WTC11 (cell line): ENCODE data around the gene WDFY4. TPM values are rescaled to one million over a fixed set of nuclear protein-coding genes. Genes with fewer than 3 reads are reported as not detected.

Experiments used
- ATAC-seq: fragments of 200-7000 bp; cut with Tn5 transposase; 2 replicates; pipeline ENCODE4 v1.10.0; 2021; ENCODE audit warnings: mild to moderate bottlenecking, moderate library complexity
- CTCF ChIA-PET: fragments of 300-600 bp; sonication (Branson Sonifier 250); formaldehyde crosslinking; loops from one replicate; lab custom pipeline; 2021; ENCODE audit warnings: antibody characterized with exemption; lab: Charles Lee
- POLR2A ChIA-PET: fragments of 350-600 bp; sonication (Branson Sonifier 250); formaldehyde crosslinking; loops from one replicate; lab custom pipeline; 2021; ENCODE audit warnings: antibody characterized with exemption; lab: Charles Lee
- DNase-seq: peaks from one replicate; pipeline ENCODE4 v3.0.0; 2021; ENCODE audit warnings: low spot score
- H3K27ac Mint-ChIP-seq: 2 replicates; pipeline ENCODE4 v1.8.0; 2021; ENCODE audit warnings: mixed read lengths
- H3K27me3 Mint-ChIP-seq: 2 replicates; pipeline ENCODE4 v1.8.0; 2021; ENCODE audit warnings: low read depth, mild to moderate bottlenecking, moderate library complexity, mixed read lengths
- H3K36me3 Mint-ChIP-seq: 2 replicates; pipeline ENCODE4 v1.8.0; 2021; ENCODE audit warnings: mixed read lengths
- H3K4me1 Mint-ChIP-seq: 2 replicates; pipeline ENCODE4 v1.8.0; 2022; ENCODE audit warnings: mixed read lengths
- H3K4me3 Mint-ChIP-seq: 2 replicates; pipeline ENCODE4 v1.8.0; 2021; ENCODE audit warnings: mild to moderate bottlenecking, moderate library complexity, mixed read lengths
- H3K9me3 Mint-ChIP-seq: 2 replicates; pipeline ENCODE4 v1.8.0; 2021; ENCODE audit warnings: mixed read lengths
- ESRRA ChIP-seq: sonication (generic); formaldehyde crosslinking; IDR thresholded peaks from 2 replicates; pipeline ENCODE4 v1.8.1; 2022; ENCODE audit warnings: mild to moderate bottlenecking, missing genetic modification reagents, borderline replicate concordance
- MXD4 ChIP-seq: fragments of 250-450 bp; sonication (Bioruptor Pico); IDR thresholded peaks from 2 replicates; pipeline ENCODE4 v1.8.0; 2021; ENCODE audit warnings: mild to moderate bottlenecking, moderate library complexity, borderline replicate concordance
- MYBL2 ChIP-seq: sonication (generic); formaldehyde crosslinking; IDR thresholded peaks from 2 replicates; pipeline ENCODE4 v1.8.1; 2023; ENCODE audit warnings: mild to moderate bottlenecking, moderate library complexity, missing genetic modification reagents
- NR1H2 ChIP-seq: sonication (generic); formaldehyde crosslinking; IDR thresholded peaks from 2 replicates; pipeline ENCODE4 v1.9.0; 2021; ENCODE audit warnings: mild to moderate bottlenecking, moderate library complexity, missing genetic modification reagents
- NR3C1 ChIP-seq: sonication (generic); formaldehyde crosslinking; conservative IDR thresholded peaks from 2 replicates; pipeline ENCODE4 v1.8.1; 2023; ENCODE audit warnings: low read depth, mild to moderate bottlenecking, missing genetic modification reagents
- PRRX2 ChIP-seq: fragments of 250-450 bp; sonication (Bioruptor Pico); IDR thresholded peaks from 2 replicates; pipeline ENCODE4 v1.8.0; 2021; ENCODE audit warnings: mild to moderate bottlenecking
- ZNF423 ChIP-seq: fragments of 250-450 bp; sonication (Bioruptor Pico); IDR thresholded peaks from 2 replicates; pipeline ENCODE4 v2.1.2; 2022; ENCODE audit warnings: mild to moderate bottlenecking, moderate library complexity
- ZNF671 ChIP-seq: fragments of 250-450 bp; sonication (Bioruptor Pico); IDR thresholded peaks from 2 replicates; pipeline ENCODE4 v1.8.0; 2021; ENCODE audit warnings: mild to moderate bottlenecking
- total RNA-seq: library from RNA; stranded (reverse); gene quantifications from 3 replicates; pipeline ENCODE4 v1.2.3, GENCODE V29; 2021
- TF ChIP-seq, protein P1 (sequence below): sonication (generic); formaldehyde crosslinking; IDR thresholded peaks from 2 replicates; pipeline ENCODE4 v1.8.1; 2022; ENCODE audit warnings: mild to moderate bottlenecking, missing genetic modification reagents, moderate library complexity, borderline replicate concordance
- TF ChIP-seq, protein P2 (sequence below): sonication (generic); formaldehyde crosslinking; IDR thresholded peaks from 2 replicates; pipeline ENCODE4 v1.8.1; 2022; ENCODE audit warnings: mild to moderate bottlenecking, moderate library complexity, missing genetic modification reagents
- TF ChIP-seq, protein P3 (sequence below): sonication (generic); formaldehyde crosslinking; conservative IDR thresholded peaks from 2 replicates; pipeline ENCODE4 v1.8.1; 2023; ENCODE audit warnings: mild to moderate bottlenecking, low read depth, missing genetic modification reagents, moderate library complexity
- TF ChIP-seq, protein P4 (sequence below): fragments of 250-450 bp; sonication (Bioruptor Pico); IDR thresholded peaks from 2 replicates; pipeline ENCODE4 v1.9.0; 2021; ENCODE audit warnings: mild to moderate bottlenecking
- TF ChIP-seq, protein P5 (sequence below): sonication (generic); formaldehyde crosslinking; IDR thresholded peaks from 2 replicates; pipeline ENCODE4 v1.8.0; 2022; ENCODE audit warnings: mild to moderate bottlenecking, missing genetic modification reagents
- TF ChIP-seq, protein P6 (sequence below): sonication (generic); formaldehyde crosslinking; IDR thresholded peaks from 2 replicates; pipeline ENCODE4 v1.8.1; 2022; ENCODE audit warnings: missing genetic modification reagents, borderline replicate concordance
- TF ChIP-seq, protein P7 (sequence below): fragments of 200-600 bp; IDR thresholded peaks from 2 replicates; pipeline ENCODE4 v1.8.0; 2022; ENCODE audit warnings: antibody characterized with exemption
- TF ChIP-seq, protein P8 (sequence below): sonication (generic); formaldehyde crosslinking; IDR thresholded peaks from 2 replicates; pipeline ENCODE4 v1.8.1; 2023; ENCODE audit warnings: mild to moderate bottlenecking, missing genetic modification reagents, moderate library complexity
- TF ChIP-seq, protein P9 (sequence below): sonication (generic); formaldehyde crosslinking; IDR thresholded peaks from 2 replicates; pipeline ENCODE4 v1.8.0; 2022; ENCODE audit warnings: mild to moderate bottlenecking, missing genetic modification reagents
- TF ChIP-seq, protein P10 (sequence below): sonication (generic); formaldehyde crosslinking; IDR thresholded peaks from 2 replicates; pipeline ENCODE4 v1.8.1; 2023; ENCODE audit warnings: mild to moderate bottlenecking, missing genetic modification reagents, moderate library complexity
- TF ChIP-seq, protein P11 (sequence below): fragments of 250-450 bp; sonication (Bioruptor Pico); IDR thresholded peaks from 2 replicates; pipeline ENCODE4 v2.1.2; 2022; ENCODE audit warnings: mild to moderate bottlenecking, moderate library complexity

WDFY4 gene
- total RNA-seq, 1 experiment from 2014 or later, result 0.13 TPM

DNA sequence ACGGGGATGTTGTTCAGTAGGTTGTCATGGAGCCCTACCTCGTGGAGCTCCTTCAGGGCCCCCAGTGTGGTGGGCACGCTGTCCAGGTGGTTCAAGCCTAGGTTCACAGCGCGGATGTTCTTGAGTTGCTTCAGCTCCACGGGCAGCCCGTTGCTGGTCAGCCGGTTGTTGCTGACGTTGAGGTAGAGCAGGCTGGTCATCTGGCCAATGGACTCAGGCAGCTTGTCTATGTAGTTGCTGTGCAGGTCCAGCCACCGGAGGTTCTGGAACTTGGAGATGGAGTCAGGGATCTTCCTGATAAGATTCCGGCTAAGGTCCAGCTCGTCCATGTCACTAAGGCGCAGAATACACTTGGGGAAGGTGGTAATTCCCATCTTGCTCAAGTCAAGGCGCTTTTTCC, 229.0 kb downstream of the WDFY4 start (continued):
- TF ChIP-seq, protein P1, sequence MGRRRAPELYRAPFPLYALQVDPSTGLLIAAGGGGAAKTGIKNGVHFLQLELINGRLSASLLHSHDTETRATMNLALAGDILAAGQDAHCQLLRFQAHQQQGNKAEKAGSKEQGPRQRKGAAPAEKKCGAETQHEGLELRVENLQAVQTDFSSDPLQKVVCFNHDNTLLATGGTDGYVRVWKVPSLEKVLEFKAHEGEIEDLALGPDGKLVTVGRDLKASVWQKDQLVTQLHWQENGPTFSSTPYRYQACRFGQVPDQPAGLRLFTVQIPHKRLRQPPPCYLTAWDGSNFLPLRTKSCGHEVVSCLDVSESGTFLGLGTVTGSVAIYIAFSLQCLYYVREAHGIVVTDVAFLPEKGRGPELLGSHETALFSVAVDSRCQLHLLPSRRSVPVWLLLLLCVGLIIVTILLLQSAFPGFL, result no peak
- TF ChIP-seq, protein P2, sequence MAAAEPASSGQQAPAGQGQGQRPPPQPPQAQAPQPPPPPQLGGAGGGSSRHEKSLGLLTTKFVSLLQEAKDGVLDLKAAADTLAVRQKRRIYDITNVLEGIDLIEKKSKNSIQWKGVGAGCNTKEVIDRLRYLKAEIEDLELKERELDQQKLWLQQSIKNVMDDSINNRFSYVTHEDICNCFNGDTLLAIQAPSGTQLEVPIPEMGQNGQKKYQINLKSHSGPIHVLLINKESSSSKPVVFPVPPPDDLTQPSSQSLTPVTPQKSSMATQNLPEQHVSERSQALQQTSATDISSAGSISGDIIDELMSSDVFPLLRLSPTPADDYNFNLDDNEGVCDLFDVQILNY (CRISPR knock-in tag), result no peak
- TF ChIP-seq, protein P3, sequence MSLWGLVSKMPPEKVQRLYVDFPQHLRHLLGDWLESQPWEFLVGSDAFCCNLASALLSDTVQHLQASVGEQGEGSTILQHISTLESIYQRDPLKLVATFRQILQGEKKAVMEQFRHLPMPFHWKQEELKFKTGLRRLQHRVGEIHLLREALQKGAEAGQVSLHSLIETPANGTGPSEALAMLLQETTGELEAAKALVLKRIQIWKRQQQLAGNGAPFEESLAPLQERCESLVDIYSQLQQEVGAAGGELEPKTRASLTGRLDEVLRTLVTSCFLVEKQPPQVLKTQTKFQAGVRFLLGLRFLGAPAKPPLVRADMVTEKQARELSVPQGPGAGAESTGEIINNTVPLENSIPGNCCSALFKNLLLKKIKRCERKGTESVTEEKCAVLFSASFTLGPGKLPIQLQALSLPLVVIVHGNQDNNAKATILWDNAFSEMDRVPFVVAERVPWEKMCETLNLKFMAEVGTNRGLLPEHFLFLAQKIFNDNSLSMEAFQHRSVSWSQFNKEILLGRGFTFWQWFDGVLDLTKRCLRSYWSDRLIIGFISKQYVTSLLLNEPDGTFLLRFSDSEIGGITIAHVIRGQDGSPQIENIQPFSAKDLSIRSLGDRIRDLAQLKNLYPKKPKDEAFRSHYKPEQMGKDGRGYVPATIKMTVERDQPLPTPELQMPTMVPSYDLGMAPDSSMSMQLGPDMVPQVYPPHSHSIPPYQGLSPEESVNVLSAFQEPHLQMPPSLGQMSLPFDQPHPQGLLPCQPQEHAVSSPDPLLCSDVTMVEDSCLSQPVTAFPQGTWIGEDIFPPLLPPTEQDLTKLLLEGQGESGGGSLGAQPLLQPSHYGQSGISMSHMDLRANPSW, result no peak
- TF ChIP-seq NR3C1 (CRISPR knock-in tag) (no peak), NR1H2 (CRISPR knock-in tag) (no peak), ZNF423 (CRISPR knock-in tag) (no peak), MYBL2 (CRISPR knock-in tag) (no peak), MXD4 (no peak), PRRX2 (CRISPR knock-in tag) (no peak)
- TF ChIP-seq, protein P4, sequence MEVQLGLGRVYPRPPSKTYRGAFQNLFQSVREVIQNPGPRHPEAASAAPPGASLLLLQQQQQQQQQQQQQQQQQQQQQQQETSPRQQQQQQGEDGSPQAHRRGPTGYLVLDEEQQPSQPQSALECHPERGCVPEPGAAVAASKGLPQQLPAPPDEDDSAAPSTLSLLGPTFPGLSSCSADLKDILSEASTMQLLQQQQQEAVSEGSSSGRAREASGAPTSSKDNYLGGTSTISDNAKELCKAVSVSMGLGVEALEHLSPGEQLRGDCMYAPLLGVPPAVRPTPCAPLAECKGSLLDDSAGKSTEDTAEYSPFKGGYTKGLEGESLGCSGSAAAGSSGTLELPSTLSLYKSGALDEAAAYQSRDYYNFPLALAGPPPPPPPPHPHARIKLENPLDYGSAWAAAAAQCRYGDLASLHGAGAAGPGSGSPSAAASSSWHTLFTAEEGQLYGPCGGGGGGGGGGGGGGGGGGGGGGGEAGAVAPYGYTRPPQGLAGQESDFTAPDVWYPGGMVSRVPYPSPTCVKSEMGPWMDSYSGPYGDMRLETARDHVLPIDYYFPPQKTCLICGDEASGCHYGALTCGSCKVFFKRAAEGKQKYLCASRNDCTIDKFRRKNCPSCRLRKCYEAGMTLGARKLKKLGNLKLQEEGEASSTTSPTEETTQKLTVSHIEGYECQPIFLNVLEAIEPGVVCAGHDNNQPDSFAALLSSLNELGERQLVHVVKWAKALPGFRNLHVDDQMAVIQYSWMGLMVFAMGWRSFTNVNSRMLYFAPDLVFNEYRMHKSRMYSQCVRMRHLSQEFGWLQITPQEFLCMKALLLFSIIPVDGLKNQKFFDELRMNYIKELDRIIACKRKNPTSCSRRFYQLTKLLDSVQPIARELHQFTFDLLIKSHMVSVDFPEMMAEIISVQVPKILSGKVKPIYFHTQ (CRISPR knock-in tag), result no peak
- TF ChIP-seq, protein P5, sequence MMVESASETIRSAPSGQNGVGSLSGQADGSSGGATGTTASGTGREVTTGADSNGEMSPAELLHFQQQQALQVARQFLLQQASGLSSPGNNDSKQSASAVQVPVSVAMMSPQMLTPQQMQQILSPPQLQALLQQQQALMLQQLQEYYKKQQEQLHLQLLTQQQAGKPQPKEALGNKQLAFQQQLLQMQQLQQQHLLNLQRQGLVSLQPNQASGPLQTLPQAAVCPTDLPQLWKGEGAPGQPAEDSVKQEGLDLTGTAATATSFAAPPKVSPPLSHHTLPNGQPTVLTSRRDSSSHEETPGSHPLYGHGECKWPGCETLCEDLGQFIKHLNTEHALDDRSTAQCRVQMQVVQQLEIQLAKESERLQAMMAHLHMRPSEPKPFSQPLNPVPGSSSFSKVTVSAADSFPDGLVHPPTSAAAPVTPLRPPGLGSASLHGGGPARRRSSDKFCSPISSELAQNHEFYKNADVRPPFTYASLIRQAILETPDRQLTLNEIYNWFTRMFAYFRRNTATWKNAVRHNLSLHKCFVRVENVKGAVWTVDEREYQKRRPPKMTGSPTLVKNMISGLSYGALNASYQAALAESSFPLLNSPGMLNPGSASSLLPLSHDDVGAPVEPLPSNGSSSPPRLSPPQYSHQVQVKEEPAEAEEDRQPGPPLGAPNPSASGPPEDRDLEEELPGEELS (CRISPR knock-in tag), result no peak
- TF ChIP-seq, all 79 proteins: peak for 0

DNA sequence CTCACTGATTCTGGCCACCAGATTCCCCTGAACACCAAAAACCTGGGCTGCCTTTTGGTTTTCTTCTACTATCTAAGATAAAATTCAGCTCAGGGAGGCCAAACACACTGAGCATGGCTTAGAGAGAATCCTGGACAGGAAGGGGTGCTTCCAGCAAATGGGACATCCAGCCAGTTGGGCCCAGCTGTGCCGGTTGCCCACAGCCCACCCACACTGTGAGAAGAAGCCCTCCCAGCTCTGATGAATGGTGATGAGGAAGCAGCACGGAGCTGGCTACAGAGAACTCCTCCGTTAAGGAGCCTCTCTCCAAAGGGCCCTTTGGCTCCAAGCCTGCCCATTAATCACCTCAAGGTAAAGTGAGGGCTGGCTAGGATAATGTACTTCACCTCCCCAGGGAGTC, 239.1 kb downstream of the WDFY4 start:
- Mint-ChIP-seq H3K27me3 (no peaks in the 10 kb centered on the region), H3K27ac (no peak overlapping the region), H3K9me3 (peaks cover 8% of the 10 kb centered on the region; the same call in 1 of the 2 replicates), H3K36me3 (no peaks in the 10 kb centered on the region), H3K4me1 (0 out of 2 replicates have a peak, but pooled peaks cover 3% of the 10 kb centered on the region), H3K4me3 (no peak overlapping the region)
- DNase-seq, result no peak
- CTCF ChIA-PET, result no interaction called here
- ATAC-seq, result no peak
- POLR2A ChIA-PET, result no interaction called here
- TF ChIP-seq, protein P6, sequence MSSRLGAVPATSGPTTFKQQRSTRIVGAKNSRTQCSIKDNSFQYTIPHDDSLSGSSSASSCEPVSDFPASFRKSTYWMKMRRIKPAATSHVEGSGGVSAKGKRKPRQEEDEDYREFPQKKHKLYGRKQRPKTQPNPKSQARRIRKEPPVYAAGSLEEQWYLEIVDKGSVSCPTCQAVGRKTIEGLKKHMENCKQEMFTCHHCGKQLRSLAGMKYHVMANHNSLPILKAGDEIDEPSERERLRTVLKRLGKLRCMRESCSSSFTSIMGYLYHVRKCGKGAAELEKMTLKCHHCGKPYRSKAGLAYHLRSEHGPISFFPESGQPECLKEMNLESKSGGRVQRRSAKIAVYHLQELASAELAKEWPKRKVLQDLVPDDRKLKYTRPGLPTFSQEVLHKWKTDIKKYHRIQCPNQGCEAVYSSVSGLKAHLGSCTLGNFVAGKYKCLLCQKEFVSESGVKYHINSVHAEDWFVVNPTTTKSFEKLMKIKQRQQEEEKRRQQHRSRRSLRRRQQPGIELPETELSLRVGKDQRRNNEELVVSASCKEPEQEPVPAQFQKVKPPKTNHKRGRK (CRISPR knock-in tag), result no peak
- TF ChIP-seq, protein P7, sequence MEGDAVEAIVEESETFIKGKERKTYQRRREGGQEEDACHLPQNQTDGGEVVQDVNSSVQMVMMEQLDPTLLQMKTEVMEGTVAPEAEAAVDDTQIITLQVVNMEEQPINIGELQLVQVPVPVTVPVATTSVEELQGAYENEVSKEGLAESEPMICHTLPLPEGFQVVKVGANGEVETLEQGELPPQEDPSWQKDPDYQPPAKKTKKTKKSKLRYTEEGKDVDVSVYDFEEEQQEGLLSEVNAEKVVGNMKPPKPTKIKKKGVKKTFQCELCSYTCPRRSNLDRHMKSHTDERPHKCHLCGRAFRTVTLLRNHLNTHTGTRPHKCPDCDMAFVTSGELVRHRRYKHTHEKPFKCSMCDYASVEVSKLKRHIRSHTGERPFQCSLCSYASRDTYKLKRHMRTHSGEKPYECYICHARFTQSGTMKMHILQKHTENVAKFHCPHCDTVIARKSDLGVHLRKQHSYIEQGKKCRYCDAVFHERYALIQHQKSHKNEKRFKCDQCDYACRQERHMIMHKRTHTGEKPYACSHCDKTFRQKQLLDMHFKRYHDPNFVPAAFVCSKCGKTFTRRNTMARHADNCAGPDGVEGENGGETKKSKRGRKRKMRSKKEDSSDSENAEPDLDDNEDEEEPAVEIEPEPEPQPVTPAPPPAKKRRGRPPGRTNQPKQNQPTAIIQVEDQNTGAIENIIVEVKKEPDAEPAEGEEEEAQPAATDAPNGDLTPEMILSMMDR, result no peak
- TF ChIP-seq, protein P8, sequence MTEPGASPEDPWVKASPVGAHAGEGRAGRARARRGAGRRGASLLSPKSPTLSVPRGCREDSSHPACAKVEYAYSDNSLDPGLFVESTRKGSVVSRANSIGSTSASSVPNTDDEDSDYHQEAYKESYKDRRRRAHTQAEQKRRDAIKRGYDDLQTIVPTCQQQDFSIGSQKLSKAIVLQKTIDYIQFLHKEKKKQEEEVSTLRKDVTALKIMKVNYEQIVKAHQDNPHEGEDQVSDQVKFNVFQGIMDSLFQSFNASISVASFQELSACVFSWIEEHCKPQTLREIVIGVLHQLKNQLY, result no peak
- TF ChIP-seq, protein P9, sequence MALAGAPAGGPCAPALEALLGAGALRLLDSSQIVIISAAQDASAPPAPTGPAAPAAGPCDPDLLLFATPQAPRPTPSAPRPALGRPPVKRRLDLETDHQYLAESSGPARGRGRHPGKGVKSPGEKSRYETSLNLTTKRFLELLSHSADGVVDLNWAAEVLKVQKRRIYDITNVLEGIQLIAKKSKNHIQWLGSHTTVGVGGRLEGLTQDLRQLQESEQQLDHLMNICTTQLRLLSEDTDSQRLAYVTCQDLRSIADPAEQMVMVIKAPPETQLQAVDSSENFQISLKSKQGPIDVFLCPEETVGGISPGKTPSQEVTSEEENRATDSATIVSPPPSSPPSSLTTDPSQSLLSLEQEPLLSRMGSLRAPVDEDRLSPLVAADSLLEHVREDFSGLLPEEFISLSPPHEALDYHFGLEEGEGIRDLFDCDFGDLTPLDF (CRISPR knock-in tag), result no peak
- no peak for TF ChIP-seq ESRRA (CRISPR knock-in tag)
- TF ChIP-seq ZNF671 (CRISPR knock-in tag), result no peak
- TF ChIP-seq, protein P10, sequence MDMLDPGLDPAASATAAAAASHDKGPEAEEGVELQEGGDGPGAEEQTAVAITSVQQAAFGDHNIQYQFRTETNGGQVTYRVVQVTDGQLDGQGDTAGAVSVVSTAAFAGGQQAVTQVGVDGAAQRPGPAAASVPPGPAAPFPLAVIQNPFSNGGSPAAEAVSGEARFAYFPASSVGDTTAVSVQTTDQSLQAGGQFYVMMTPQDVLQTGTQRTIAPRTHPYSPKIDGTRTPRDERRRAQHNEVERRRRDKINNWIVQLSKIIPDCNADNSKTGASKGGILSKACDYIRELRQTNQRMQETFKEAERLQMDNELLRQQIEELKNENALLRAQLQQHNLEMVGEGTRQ, result no peak
- TF ChIP-seq, protein P11, sequence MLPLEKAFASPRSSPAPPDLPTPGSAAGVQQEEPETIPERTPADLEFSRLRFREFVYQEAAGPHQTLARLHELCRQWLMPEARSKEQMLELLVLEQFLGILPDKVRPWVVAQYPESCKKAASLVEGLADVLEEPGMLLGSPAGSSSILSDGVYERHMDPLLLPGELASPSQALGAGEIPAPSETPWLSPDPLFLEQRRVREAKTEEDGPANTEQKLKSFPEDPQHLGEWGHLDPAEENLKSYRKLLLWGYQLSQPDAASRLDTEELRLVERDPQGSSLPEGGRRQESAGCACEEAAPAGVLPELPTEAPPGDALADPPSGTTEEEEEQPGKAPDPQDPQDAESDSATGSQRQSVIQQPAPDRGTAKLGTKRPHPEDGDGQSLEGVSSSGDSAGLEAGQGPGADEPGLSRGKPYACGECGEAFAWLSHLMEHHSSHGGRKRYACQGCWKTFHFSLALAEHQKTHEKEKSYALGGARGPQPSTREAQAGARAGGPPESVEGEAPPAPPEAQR (CRISPR knock-in tag), result no peak
